ENCODE data around the gene ARPC5.

The ARPC5 gene

GRCh38 chr1:183572721-183573120, 62.9 kb downstream of the ARPC5 start:
- H3K27ac ChIP-seq (ENCODE audit: low read depth, low read length) = no peak overlapping the region
- no peak overlapping the region for H3K4me3 ChIP-seq (ENCODE audit: low read length)
- no peaks in the 10 kb centered on the region for H3K36me3 ChIP-seq (ENCODE audit: control insufficient read depth, insufficient read depth, low read length)
- H3K9ac ChIP-seq (ENCODE audit: low read length) = no peak overlapping the region
- H3K4me1 ChIP-seq (ENCODE audit: control insufficient read depth, insufficient read depth, low read length) = no peaks in the 10 kb centered on the region
- no peaks in the 10 kb centered on the region for H3K27me3 ChIP-seq (ENCODE audit: control insufficient read depth, insufficient read depth, low read length)

GRCh38 chr1:183571678-183572268, 63.8 kb downstream of the ARPC5 start:
- Histone ChIP-seq H3K36me3 (ENCODE audit: control insufficient read depth, insufficient read depth, low read length) (no peaks in the 10 kb centered on the region), H3K4me1 (ENCODE audit: control insufficient read depth, insufficient read depth, low read length) (peaks cover 2% of the 10 kb centered on the region)

More at GRCh38 chr1:183571678-183572268, 63.8 kb downstream of the ARPC5 start:
- H3K27ac ChIP-seq (ENCODE audit: low read depth, low read length) = peak overlapping the region; percentile 32
- H3K4me3 ChIP-seq (ENCODE audit: low read length) = no peak overlapping the region
- no peaks in the 10 kb centered on the region for H3K27me3 ChIP-seq (ENCODE audit: control insufficient read depth, insufficient read depth, low read length)
- H3K9ac ChIP-seq (ENCODE audit: low read length) = no peak overlapping the region

Measured in rectal smooth muscle tissue (tissue), 1 donor.